Activated naive CD4-positive, alpha-beta T cell treated with anti-CD3 and anti-CD28 coated beads, Interleukin-2, amount 50 U/mL, for 72 hours (primary cell): ENCODE data around the gene ZNF670. TPM values are rescaled to one million over a fixed set of nuclear protein-coding genes. Genes with fewer than 3 reads are reported as not detected.

Experiments
- ATAC-seq, 2 donors: fragments of 150-1000 bp; cut with Tn5 transposase; 2 replicates each; pipeline ENCODE4 v1.10.0; 2021; ENCODE audit warnings: mild to moderate bottlenecking in 2 of 2, moderate library complexity in 2 of 2
- DNase-seq, 2 donors: peaks; one replicate each; pipeline ENCODE4 v3.0.0; 2021 to 2022; ENCODE audit warnings: low spot score in 2 of 2
- H3K27ac Mint-ChIP-seq, 2 donors: one replicate each; pipeline ENCODE4 v1.8.0; 2022; ENCODE audit warnings: mild to moderate bottlenecking in 2 of 2, mixed read lengths in 2 of 2
- H3K36me3 Mint-ChIP-seq, 2 donors: one replicate each; pipeline ENCODE4 v1.8.0; 2022; ENCODE audit warnings: mixed read lengths in 2 of 2
- H3K9me3 Mint-ChIP-seq, 2 donors: one replicate each; pipeline ENCODE4 v1.8.0; 2022; ENCODE audit warnings: mixed read lengths in 2 of 2
- total RNA-seq, 2 donors: library from RNA; stranded (reverse); gene quantifications; one replicate each; pipeline ENCODE4 v1.2.3, GENCODE V29; 2022

ZNF670 gene
- total RNA-seq, 2 donors from 2014 or later: 3.2 to 4.5 TPM

DNA sequence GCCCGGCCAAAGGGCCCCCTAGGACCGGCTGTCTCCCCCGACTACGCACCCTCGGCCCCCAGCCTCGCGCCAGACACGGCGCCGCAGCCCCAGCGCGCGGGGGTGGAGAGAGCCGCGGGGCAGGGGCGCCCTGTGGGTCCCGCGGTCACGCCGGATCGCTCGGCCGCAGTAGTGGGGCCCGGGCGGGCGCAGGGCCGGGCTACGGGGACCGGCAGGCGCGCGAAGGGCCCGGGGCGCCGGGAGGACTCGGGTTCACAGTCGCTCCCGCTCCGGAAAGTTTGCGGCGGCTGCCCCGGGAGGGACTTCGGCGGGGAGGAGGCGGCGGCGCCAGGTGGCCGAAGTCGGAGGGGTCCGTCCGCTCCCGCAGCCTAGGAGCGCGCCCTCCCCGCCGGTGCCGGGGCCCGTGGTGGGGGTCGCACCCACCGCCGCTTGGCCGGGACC lies 32.7 kb upstream of the ZNF670 start:
- peaks cover 16 to 21% of the 10 kb centered on the region in 2 donors for H3K36me3 Mint-ChIP-seq
- peak; percentile 38 to 50 for ATAC-seq
- peaks cover 4 to 5% of the 10 kb centered on the region in 2 donors for H3K9me3 Mint-ChIP-seq
- no peak for DNase-seq
- no peak overlapping the region for H3K27ac Mint-ChIP-seq

DNA sequence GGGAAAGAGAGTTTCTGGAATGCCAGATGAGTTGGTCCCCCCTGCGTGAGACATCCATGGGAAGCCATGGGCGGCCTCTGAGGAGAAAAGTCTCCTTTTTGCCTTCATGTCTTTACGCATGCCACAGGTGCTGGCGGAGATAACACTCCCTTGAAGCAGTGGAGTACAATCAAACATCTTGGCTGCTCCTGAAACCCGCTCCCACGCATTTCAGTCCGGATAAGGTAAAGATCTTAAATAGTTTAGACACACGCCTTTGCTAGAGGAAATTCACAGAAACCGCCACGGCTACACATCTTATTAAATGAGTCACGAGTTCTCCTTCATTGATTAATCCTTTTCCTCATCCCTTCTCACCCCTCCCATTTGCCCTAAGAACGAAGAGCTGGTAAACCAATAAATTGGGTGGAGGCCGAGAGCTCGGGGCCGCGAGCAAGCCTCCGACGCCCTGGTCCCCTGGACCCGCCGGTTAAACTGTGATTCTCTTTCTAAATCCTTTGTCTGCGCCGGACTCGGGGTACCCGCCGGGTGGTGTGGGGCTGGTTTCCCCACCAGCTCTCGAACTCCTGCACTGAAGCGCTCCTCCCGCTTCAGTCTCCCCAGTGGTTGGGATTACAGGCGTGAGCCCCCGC lies 32.1 kb upstream of the ZNF670 start:
- DNase-seq: no peak
- H3K9me3 Mint-ChIP-seq: peaks cover 5 to 6% of the 10 kb centered on the region in 2 donors
- peaks cover 19 to 21% of the 10 kb centered on the region in 2 donors for H3K36me3 Mint-ChIP-seq
- ATAC-seq: peak; percentile 69 to 74
- no peak overlapping the region for H3K27ac Mint-ChIP-seq

DNA sequence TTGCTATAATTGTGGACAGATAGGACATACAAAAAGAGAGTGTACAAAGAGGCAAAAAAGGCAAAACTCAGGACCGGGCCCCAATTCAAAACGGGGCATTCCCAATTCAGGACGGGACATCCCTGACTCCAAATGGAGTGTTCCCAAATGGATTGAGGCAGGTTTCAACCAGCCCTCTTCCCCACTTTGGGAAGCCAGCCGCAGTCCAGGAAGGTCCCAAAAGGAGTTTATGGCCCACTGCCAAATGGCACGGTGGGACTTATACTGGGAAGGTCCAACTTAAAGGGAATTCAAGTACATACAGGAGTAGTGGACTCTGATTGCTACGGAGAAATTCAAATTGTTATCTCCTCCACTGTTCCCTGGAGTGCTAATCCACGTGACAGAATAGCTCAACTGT lies 29.1 kb upstream of the ZNF670 start:
- H3K36me3 Mint-ChIP-seq: peaks cover 32 to 39% of the 10 kb centered on the region in 2 donors
- H3K27ac Mint-ChIP-seq: no peak overlapping the region
- no peak for ATAC-seq
- H3K9me3 Mint-ChIP-seq: peaks cover 7 to 10% of the 10 kb centered on the region in 2 donors
- DNase-seq: no peak

DNA sequence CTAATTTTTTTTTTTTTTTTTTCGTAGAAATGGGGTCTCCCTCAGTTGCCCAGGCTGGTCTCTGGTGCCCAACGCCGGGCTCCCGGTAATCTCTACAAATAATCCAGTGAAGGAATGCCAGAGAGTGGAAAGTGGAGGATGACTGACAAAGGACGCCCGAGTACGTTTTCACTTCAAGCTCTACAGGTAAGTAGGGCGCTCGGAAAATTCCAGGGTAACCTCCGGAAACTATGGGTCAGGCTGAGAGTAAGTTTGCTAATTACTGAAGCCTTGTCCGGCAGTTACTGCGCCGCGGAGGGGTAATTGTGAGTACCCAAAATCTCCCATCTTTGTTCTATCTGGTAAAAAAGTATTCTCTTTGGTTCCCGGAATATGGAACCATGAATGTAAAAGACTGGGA lies 27.4 kb upstream of the ZNF670 start:
- H3K9me3 Mint-ChIP-seq: peaks cover 14 to 17% of the 10 kb centered on the region in 2 donors
- H3K27ac Mint-ChIP-seq: no peak overlapping the region
- peaks cover 48 to 55% of the 10 kb centered on the region in 2 donors for H3K36me3 Mint-ChIP-seq
- ATAC-seq: no peak
- DNase-seq: no peak

DNA sequence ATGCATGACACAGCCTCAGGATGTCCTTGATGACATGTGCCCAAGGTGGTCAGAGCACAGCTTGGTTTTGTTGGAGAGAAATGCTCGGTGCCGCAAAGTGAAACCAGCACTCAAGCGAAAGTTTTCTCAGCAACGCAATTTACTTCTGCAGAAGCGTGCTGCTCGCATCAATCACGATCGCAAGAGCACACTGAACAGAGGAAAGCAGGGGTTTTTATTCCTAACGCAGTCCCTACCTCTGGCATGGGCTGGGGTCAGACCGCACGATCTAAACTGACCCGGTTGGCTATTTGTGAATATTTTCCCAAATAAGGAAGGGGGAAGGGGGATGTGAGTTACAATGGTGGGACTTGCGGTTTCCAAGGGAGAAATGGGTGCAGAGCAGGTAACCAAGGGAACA lies 26.4 kb upstream of the ZNF670 start:
- no peak for ATAC-seq
- H3K9me3 Mint-ChIP-seq: peaks cover 22 to 25% of the 10 kb centered on the region in 2 donors
- no peak for DNase-seq
- peak overlapping the region in 1 of 2 donors; percentile 16 for H3K27ac Mint-ChIP-seq
- peaks cover 53 to 60% of the 10 kb centered on the region in 2 donors for H3K36me3 Mint-ChIP-seq

DNA sequence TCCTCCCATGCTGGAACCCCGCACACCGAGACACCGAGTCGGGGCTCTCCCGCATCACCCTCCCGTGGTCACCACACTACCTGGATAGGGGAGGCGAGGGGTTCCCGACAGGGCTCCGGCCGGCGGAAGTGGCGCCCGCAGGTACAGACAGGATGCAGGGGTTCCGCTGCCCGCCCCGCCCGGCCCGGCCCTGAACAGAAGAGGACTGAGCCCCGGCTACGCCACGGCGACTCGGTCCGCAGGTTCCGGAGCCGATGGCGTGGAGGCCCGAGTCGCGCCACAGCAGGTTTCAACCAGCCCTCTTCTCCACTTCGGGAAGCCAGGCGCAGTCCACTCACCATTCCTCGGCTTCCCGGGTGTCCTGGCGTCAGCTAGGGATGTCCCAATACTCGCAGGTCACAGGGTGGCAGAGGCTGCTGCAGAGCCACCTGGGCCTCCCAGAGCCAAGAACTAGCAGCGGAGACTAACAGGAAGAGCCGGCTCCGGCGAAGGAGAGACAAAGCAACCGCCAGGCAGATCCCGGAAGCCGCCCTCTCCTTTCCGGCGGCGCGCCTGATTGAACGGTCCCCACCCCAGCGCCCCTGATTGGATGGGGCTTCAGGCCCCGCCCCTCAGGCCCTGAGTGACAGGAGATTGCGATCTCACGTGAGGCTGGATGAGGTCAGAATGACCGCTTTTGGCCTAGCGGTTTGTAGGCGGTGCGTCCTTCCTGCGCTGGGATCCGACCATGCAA lies 25.4 kb upstream of the ZNF670 start, which contains the start of gene ZNF669:
ZNF669 (minus strand) TSS at position 498 of the 733 bp plus-strand sequence; CDS start at position 341, 157 bp downstream.
- H3K9me3 Mint-ChIP-seq: peaks cover 17 to 25% of the 10 kb centered on the region in 2 donors
- peak; percentile 98 to 99 for ATAC-seq
- peak within 1 kb of the TSS; percentile 79 to 92 for H3K27ac Mint-ChIP-seq
- peak; percentile 92 to 95 for DNase-seq
- peaks cover 56 to 67% of the 10 kb centered on the region in 2 donors for H3K36me3 Mint-ChIP-seq

DNA sequence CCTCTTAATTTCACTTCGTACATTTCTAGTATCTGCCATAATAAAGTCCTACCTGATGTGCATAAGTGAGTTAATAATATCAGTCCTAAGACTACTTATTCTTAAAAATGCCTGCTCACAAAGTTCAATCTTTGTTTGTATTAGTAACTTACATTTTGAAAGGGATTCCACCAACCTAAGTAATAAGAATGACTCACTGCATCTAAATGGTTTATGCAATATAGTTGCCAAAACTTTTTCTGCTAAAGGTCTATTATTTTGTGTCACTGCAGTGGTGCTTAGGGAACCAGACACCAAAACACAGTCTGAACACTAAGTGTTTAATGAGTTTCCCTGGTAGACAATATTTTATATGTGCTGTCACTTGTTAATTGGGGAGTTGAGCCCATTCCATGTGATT lies 23.8 kb upstream of the ZNF670 start:
- DNase-seq (no peak), ATAC-seq (no peak)
- peaks cover 22 to 30% of the 10 kb centered on the region in 2 donors for H3K9me3 Mint-ChIP-seq
- peaks cover 66 to 74% of the 10 kb centered on the region in 2 donors for H3K36me3 Mint-ChIP-seq
- peak overlapping the region in 1 of 2 donors; percentile 92 for H3K27ac Mint-ChIP-seq

DNA sequence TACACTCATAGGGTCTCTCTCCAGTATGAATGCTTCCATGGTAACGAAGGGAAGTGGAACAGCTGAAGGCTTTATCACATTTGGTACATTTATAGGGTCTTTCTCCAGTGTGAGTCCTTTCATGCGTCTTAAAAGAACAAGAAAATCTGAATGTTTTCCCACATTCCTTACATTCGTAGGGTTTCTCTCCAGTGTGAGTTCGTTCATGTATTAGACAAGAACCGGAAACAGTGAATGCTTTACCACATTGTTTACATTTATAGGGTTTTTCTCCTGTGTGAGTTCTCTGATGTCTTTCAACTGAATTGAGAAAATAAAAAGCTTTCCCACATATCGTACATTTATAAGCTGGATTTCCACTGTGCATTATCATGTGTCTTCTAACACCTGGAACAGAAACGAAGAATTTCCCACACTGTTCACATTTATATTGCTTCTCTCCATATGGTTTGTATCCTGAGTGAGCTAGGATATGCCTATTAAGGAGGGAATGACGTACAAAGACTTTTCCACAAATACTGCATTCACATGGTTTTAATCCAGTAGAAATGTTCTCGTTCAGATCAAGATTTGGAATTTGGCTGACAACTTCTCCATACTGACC lies 22.2 kb upstream of the ZNF670 start:
- Mint-ChIP-seq H3K9me3 (peaks cover 38 to 43% of the 10 kb centered on the region in 2 donors), H3K27ac (no peak overlapping the region), H3K36me3 (peaks cover 79 to 82% of the 10 kb centered on the region in 2 donors)
- no peak for DNase-seq
- no peak for ATAC-seq

DNA sequence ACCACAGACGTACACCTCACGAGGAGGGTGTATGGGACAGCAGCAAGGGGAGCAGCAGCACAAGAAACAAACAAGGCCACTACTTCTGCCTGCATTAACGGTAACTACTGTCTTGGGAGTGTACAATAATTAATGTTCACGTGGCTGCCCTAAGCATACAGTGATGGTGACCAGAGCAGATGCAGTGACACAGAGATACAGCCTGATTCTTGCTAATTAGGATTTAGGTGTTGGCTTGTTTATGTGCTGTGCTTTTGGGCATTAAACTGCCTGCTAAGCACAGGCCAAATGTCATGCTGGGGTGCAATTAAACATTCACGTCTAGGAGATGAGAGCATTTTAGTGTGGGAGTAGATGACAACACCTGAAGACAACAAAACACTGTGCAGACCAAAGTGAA lies 18.3 kb upstream of the ZNF670 start:
- no peak for ATAC-seq
- Mint-ChIP-seq H3K9me3 (peaks cover 35 to 36% of the 10 kb centered on the region in 2 donors), H3K27ac (no peak overlapping the region), H3K36me3 (peaks cover 57 to 63% of the 10 kb centered on the region in 2 donors)
- no peak for DNase-seq

DNA sequence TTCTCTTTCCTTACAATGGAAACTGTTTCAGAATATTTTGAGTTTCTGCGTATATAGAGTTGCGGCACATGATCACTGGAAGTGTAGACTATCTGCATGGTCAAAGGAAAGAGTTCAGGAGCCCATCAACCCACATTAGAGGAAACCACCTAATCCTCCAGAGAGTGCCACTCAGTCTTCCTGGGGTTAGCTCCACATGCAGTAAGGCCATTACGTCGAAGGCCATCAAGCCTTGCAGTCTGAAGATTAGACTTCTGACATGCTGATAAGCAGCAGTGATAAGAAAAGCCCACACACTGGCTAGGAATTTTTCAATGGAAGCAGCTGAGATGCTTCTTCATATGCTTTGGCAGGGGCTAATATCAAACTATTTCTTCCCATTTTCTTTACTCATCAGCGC lies 17.9 kb upstream of the ZNF670 start:
- ATAC-seq: no peak
- Mint-ChIP-seq H3K9me3 (peaks cover 32% of the 10 kb centered on the region in 2 donors), H3K36me3 (peaks cover 53 to 59% of the 10 kb centered on the region in 2 donors), H3K27ac (no peak overlapping the region)
- no peak for DNase-seq

DNA sequence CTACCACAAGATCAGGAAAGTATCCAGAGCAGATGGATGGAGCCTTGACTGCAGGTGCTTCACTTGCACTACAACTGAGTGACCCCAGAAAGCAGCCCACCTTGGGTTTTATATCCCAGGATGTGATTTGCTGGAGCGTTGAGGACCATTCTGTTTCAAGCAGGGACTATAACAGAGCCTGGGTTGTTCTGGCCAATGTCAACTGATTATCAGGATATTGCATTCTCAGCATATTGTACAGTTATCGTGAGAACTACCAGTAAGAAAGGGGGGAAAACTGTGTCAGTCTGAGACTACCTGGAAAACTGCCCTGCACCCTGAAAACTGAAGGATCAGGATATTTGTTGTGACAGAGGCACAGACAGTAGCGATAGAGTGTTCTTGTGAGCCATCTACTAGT lies 17.5 kb upstream of the ZNF670 start:
- DNase-seq (no peak), ATAC-seq (no peak)
- no peak overlapping the region for H3K27ac Mint-ChIP-seq
- H3K9me3 Mint-ChIP-seq: peaks cover 31% of the 10 kb centered on the region in 2 donors
- H3K36me3 Mint-ChIP-seq: peaks cover 49 to 55% of the 10 kb centered on the region in 2 donors

DNA sequence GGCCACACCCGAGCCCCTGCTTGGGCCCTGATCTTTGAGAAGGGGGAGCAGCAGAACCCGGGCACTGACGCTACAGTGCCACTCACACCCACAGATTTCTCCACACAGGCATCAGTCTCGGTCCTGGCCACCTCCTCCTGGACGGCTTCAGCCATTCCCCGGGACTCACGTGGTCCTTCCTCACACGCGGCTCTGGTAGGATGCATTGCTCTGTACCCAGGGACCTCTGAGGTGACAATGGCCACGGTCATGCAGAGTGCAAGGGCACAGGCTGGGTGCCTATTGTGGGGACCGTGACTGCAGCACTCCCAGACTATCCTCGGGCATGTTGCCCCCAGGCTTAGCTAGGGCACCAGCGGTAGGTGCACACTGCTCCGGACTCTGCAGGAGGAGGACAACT lies 11.8 kb upstream of the ZNF670 start:
- Mint-ChIP-seq H3K27ac (no peak overlapping the region), H3K9me3 (no peaks in the 10 kb centered on the region), H3K36me3 (no peaks in the 10 kb centered on the region)
- ATAC-seq (no peak), DNase-seq (no peak)

DNA sequence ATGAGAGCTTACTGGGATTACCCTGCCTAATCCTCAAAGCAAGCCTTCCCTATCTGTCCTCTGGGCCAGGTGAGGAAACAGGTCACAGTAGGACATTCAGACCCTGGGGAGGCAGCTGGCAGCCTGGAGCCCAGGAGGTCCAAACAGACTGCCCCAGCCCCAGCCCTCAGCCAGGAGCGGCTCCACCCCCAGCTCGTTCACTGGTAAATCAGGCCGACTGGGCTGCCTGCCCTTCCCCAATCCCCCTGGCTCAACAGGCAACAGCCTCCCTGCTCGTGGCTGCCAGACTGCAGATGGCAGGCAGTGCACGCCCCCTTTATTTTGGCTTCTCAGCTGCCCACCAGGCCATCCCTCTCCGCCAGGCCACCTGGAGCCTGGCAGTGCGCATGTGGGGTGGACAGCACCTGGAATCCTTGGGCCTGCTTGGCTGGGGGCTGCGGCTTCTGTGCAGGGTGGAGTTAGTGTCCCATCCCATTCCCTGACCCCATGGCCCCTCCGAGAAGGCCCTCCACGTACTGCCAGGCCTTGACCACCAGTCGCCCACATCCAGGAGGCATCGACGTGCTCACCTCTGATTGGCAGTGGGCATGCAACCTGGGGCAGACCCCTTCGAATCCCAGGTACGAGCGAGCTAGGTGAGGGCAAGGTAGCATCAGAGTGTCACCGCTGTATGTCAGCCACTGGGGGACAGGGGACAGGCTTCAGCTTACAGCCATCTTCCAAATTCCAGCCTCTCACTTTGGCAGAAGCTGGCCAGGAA lies 11.2 kb upstream of the ZNF670 start:
- no peak overlapping the region for H3K27ac Mint-ChIP-seq
- H3K36me3 Mint-ChIP-seq: no peaks in the 10 kb centered on the region

DNA sequence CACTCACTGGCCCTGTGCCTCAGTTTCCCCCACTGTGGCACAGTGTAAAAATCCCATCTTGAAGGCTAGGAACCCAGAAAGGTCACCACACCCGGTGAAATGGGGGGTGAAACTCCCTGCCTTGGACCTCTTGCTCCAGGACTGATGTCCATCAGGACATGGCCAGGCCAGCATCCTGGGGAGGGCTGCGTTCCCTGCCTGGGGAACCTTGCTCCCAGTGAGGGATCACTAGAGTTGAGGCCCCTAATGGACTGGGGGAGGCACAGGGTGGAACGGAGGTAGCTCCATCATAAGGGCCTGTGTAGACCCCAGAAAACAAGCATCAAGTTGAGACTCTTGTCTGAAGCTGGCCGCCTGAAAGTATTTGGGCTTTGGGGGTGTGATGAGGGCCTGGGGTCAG lies 10.4 kb upstream of the ZNF670 start:
- Mint-ChIP-seq H3K9me3 (peaks cover 0 to 6% of the 10 kb centered on the region in 2 donors), H3K27ac (no peak overlapping the region), H3K36me3 (no peaks in the 10 kb centered on the region)
- ATAC-seq: no peak
- DNase-seq: no peak

More for the DNA sequence above, 11.2 kb upstream of the ZNF670 start:
- peaks cover 0 to 4% of the 10 kb centered on the region in 2 donors for H3K9me3 Mint-ChIP-seq
- DNase-seq: no peak
- no peak for ATAC-seq

DNA sequence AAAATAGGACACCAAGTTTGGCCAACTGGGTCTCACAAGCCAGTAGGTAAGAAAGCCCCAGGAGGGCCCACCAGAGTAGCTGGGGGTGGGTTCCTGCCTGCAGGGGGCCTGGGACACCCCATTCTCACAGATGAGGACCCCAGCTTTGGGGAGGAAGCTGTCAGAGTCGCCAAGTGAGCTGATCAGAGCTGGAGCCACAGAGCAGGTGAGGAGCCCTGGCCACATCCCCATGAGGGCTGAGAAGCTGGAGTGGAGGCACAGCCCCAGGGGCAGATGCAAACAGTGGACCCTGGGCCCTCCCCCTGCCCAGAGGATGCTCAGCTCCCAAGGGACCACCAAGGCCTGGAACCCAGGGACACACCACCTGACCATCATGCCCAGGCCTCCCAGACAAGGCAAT lies 8.6 kb upstream of the ZNF670 start:
- peaks cover 0 to 6% of the 10 kb centered on the region in 2 donors for H3K9me3 Mint-ChIP-seq
- H3K36me3 Mint-ChIP-seq: peaks cover 0 to 6% of the 10 kb centered on the region in 2 donors
- no peak for DNase-seq
- no peak overlapping the region for H3K27ac Mint-ChIP-seq
- ATAC-seq: no peak

DNA sequence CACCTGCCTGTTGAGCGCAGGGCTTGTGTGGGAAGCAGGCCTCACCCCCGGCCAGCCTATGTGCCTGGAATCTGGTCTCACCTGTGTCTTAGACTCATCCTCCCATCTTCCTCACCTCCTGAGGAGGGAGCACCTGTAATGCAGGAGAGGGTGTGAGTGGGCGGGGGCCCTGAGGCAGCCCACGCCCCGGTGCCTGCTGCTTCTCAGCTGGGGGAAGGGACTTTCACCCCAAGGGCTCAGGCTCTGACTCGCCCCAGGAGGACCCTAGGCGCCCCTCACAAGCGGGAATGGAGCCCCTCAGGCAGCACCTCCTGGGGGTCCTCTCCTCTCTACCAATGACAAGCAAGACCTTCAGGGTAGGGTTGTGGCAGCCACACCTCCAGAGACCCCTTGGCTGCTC lies 6.7 kb upstream of the ZNF670 start:
- ATAC-seq (no peak), DNase-seq (no peak)
- peaks cover 0 to 6% of the 10 kb centered on the region in 2 donors for H3K36me3 Mint-ChIP-seq
- H3K9me3 Mint-ChIP-seq: peaks cover 0 to 6% of the 10 kb centered on the region in 2 donors
- H3K27ac Mint-ChIP-seq: no peak overlapping the region
